Measurements from ENCODE around the gene FAM20C.

DNA sequence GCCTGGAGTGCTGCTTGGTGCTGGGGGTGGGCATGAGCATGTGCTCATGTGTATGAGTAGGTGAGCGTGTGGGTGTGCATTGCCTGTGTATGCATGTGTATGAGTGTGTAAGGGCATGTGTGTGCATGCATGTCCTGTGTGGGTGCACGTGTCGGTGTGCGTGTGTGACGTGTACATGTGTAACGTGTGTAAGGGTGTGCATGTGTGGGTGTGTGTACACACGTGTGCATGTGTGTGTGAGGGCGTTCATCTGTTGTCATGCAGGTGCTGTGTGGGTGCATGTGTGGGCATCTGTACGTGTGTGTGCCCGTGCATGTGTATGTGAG, 30.3 kb downstream of the FAM20C start:
- TF ChIP-seq, protein P1, sequence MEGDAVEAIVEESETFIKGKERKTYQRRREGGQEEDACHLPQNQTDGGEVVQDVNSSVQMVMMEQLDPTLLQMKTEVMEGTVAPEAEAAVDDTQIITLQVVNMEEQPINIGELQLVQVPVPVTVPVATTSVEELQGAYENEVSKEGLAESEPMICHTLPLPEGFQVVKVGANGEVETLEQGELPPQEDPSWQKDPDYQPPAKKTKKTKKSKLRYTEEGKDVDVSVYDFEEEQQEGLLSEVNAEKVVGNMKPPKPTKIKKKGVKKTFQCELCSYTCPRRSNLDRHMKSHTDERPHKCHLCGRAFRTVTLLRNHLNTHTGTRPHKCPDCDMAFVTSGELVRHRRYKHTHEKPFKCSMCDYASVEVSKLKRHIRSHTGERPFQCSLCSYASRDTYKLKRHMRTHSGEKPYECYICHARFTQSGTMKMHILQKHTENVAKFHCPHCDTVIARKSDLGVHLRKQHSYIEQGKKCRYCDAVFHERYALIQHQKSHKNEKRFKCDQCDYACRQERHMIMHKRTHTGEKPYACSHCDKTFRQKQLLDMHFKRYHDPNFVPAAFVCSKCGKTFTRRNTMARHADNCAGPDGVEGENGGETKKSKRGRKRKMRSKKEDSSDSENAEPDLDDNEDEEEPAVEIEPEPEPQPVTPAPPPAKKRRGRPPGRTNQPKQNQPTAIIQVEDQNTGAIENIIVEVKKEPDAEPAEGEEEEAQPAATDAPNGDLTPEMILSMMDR (IDR thresholded peaks at IDR 0.05; ENCODE audit: insufficient read depth, low read length) = no peak
- TF ChIP-seq, protein P2, sequence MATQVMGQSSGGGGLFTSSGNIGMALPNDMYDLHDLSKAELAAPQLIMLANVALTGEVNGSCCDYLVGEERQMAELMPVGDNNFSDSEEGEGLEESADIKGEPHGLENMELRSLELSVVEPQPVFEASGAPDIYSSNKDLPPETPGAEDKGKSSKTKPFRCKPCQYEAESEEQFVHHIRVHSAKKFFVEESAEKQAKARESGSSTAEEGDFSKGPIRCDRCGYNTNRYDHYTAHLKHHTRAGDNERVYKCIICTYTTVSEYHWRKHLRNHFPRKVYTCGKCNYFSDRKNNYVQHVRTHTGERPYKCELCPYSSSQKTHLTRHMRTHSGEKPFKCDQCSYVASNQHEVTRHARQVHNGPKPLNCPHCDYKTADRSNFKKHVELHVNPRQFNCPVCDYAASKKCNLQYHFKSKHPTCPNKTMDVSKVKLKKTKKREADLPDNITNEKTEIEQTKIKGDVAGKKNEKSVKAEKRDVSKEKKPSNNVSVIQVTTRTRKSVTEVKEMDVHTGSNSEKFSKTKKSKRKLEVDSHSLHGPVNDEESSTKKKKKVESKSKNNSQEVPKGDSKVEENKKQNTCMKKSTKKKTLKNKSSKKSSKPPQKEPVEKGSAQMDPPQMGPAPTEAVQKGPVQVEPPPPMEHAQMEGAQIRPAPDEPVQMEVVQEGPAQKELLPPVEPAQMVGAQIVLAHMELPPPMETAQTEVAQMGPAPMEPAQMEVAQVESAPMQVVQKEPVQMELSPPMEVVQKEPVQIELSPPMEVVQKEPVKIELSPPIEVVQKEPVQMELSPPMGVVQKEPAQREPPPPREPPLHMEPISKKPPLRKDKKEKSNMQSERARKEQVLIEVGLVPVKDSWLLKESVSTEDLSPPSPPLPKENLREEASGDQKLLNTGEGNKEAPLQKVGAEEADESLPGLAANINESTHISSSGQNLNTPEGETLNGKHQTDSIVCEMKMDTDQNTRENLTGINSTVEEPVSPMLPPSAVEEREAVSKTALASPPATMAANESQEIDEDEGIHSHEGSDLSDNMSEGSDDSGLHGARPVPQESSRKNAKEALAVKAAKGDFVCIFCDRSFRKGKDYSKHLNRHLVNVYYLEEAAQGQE (IDR thresholded peaks at IDR 0.05; ENCODE audit: insufficient replicate concordance, low read depth) = no peak

Data from HL-60 (cell line).